ENCODE results near the gene MID2. TPM values are rescaled to one million over a fixed set of nuclear protein-coding genes. Genes with fewer than 3 reads are reported as not detected.

The MID2 gene
- total RNA-seq, 4 donors from 2014 or later: 4.9 to 10.2 (median 8.1) TPM

- Histone ChIP-seq H3K27ac (no peak overlapping the region), H3K36me3 (no peaks in the 10 kb centered on the region), H3K9me3 (no peaks in the 10 kb centered on the region), H3K4me3 (no peak overlapping the region), H3K27me3 (no peaks in the 10 kb centered on the region), H3K4me1 (no peaks in the 10 kb centered on the region)
- no peak for DNase-seq
- TF ChIP-seq CTCF (IDR thresholded peaks at IDR 0.05) (no peak), POLR2A (IDR thresholded peaks at IDR 0.05) (no peak)
These were observed 8.9 kb downstream of the MID2 start for GRCh38 chrX:107834275-107835201.

- Histone ChIP-seq H3K27me3 (no peaks in the 10 kb centered on the region), H3K4me3 (no peak overlapping the region), H3K36me3 (peaks cover 0 to 4% (median 0%) of the 10 kb centered on the region in 3 donors), H3K27ac (no peak overlapping the region), H3K4me1 (no peaks in the 10 kb centered on the region), H3K9me3 (no peaks in the 10 kb centered on the region)
- TF ChIP-seq CTCF (IDR thresholded peaks at IDR 0.05): no peak
- no peak for TF ChIP-seq POLR2A (IDR thresholded peaks at IDR 0.05)
- no peak for DNase-seq
These were observed 11.3 kb downstream of the MID2 start for GRCh38 chrX:107836958-107837357.

- peaks cover 0 to 4% (median 0%) of the 10 kb centered on the region in 4 donors for H3K4me1 ChIP-seq
- no peaks in the 10 kb centered on the region for H3K27me3 ChIP-seq
- H3K27ac ChIP-seq: no peak overlapping the region
- DNase-seq: no peak
- H3K4me3 ChIP-seq: no peak overlapping the region
- no peaks in the 10 kb centered on the region for H3K9me3 ChIP-seq
- peaks cover 0 to 4% (median 0%) of the 10 kb centered on the region in 3 donors for H3K36me3 ChIP-seq
- TF ChIP-seq CTCF (IDR thresholded peaks at IDR 0.05) (no peak), POLR2A (IDR thresholded peaks at IDR 0.05) (no peak)
These were observed 15.3 kb downstream of the MID2 start for GRCh38 chrX:107840971-107841370.

- no peaks in the 10 kb centered on the region for H3K27me3 ChIP-seq
- peaks cover 0 to 4% (median 0%) of the 10 kb centered on the region in 3 donors for H3K36me3 ChIP-seq
- no peak overlapping the region for H3K4me3 ChIP-seq
- H3K9me3 ChIP-seq: no peaks in the 10 kb centered on the region
- TF ChIP-seq CTCF (IDR thresholded peaks at IDR 0.05) (no peak), POLR2A (IDR thresholded peaks at IDR 0.05) (no peak)
- no peak overlapping the region for H3K27ac ChIP-seq
- DNase-seq: no peak
- peaks cover 0 to 4% (median 0%) of the 10 kb centered on the region in 4 donors for H3K4me1 ChIP-seq
These were observed 17.2 kb downstream of the MID2 start for GRCh38 chrX:107842715-107843400.

GRCh38 chrX:107845625-107846024 is 20.0 kb downstream of the MID2 start:
- H3K9me3 ChIP-seq: no peaks in the 10 kb centered on the region
- DNase-seq: no peak
- H3K4me3 ChIP-seq: no peak overlapping the region

More at GRCh38 chrX:107845625-107846024, 20.0 kb downstream of the MID2 start:
- Histone ChIP-seq H3K27me3 (no peaks in the 10 kb centered on the region), H3K4me1 (peaks cover 0 to 4% (median 0%) of the 10 kb centered on the region in 4 donors), H3K27ac (no peak overlapping the region), H3K36me3 (peaks cover 0 to 4% (median 0%) of the 10 kb centered on the region in 3 donors)
- TF ChIP-seq POLR2A (IDR thresholded peaks at IDR 0.05): no peak
- no peak for TF ChIP-seq CTCF (IDR thresholded peaks at IDR 0.05)

All from Peyer's patch (tissue), 4 donors.